IPS-11a (cell line): ENCODE measurements around the gene TNIK.

Source experiments
- H3K4me3 ChIP-seq: one replicate; pipeline ENCODE4 v1.5.1; 2013; ENCODE audit warnings: low read depth, low read length, control low read depth

TNIK gene

GRCh38 chr3:171177056-171177455 is 283.1 kb downstream of the TNIK start:
- no peak overlapping the region for H3K4me3 ChIP-seq

GRCh38 chr3:171176244-171176933 is 283.8 kb downstream of the TNIK start:
- no peak overlapping the region for H3K4me3 ChIP-seq

GRCh38 chr3:171175741-171176234 is 284.4 kb downstream of the TNIK start:
- no peak overlapping the region for H3K4me3 ChIP-seq

- H3K4me3 ChIP-seq: no peak overlapping the region
Measured at GRCh38 chr3:171173736-171174135, 286.5 kb downstream of the TNIK start.

- no peak overlapping the region for H3K4me3 ChIP-seq
Measured at GRCh38 chr3:171172070-171172469, 288.1 kb downstream of the TNIK start.

- H3K4me3 ChIP-seq: no peak overlapping the region
Measured at GRCh38 chr3:171169866-171170265, 290.3 kb downstream of the TNIK start.

GRCh38 chr3:171169443-171169842 is 290.8 kb downstream of the TNIK start:
- H3K4me3 ChIP-seq: no peak overlapping the region

- no peak overlapping the region for H3K4me3 ChIP-seq
Measured at GRCh38 chr3:171168551-171168950, 291.7 kb downstream of the TNIK start.

GRCh38 chr3:171168086-171168485 is 292.1 kb downstream of the TNIK start:
- no peak overlapping the region for H3K4me3 ChIP-seq

GRCh38 chr3:171165983-171166382 is 294.2 kb downstream of the TNIK start:
- no peak overlapping the region for H3K4me3 ChIP-seq

- no peak overlapping the region for H3K4me3 ChIP-seq
Measured at GRCh38 chr3:171165499-171165921, 294.7 kb downstream of the TNIK start.

- no peak overlapping the region for H3K4me3 ChIP-seq
Measured at GRCh38 chr3:171164067-171164465, 296.1 kb downstream of the TNIK start.

GRCh38 chr3:171163101-171164066 is 296.8 kb downstream of the TNIK start:
- no peak overlapping the region for H3K4me3 ChIP-seq

- no peak overlapping the region for H3K4me3 ChIP-seq
Measured at GRCh38 chr3:171160325-171160724, 299.9 kb downstream of the TNIK start.

GRCh38 chr3:171159822-171160157 is 300.4 kb downstream of the TNIK start:
- H3K4me3 ChIP-seq: no peak overlapping the region

- no peak overlapping the region for H3K4me3 ChIP-seq
Measured at GRCh38 chr3:171159024-171159821, 301.0 kb downstream of the TNIK start.

GRCh38 chr3:171157980-171158379 is 302.2 kb downstream of the TNIK start:
- H3K4me3 ChIP-seq: no peak overlapping the region

GRCh38 chr3:171157286-171157685 is 302.9 kb downstream of the TNIK start:
- H3K4me3 ChIP-seq: no peak overlapping the region

GRCh38 chr3:171156401-171157010 is 303.7 kb downstream of the TNIK start:
- H3K4me3 ChIP-seq: no peak overlapping the region

GRCh38 chr3:171155122-171155700 is 305.0 kb downstream of the TNIK start:
- H3K4me3 ChIP-seq: no peak overlapping the region
